ENCODE results near the gene TCFL5. TPM values are rescaled to one million over a fixed set of nuclear protein-coding genes. Genes with fewer than 3 reads are reported as not detected.
A peak's percentile ranks its signal among the peaks of the same experiment; 100 is the strongest.

Gene TCFL5
- total RNA-seq, 1 donor from 2014 or later, result 6.2 TPM

DNA sequence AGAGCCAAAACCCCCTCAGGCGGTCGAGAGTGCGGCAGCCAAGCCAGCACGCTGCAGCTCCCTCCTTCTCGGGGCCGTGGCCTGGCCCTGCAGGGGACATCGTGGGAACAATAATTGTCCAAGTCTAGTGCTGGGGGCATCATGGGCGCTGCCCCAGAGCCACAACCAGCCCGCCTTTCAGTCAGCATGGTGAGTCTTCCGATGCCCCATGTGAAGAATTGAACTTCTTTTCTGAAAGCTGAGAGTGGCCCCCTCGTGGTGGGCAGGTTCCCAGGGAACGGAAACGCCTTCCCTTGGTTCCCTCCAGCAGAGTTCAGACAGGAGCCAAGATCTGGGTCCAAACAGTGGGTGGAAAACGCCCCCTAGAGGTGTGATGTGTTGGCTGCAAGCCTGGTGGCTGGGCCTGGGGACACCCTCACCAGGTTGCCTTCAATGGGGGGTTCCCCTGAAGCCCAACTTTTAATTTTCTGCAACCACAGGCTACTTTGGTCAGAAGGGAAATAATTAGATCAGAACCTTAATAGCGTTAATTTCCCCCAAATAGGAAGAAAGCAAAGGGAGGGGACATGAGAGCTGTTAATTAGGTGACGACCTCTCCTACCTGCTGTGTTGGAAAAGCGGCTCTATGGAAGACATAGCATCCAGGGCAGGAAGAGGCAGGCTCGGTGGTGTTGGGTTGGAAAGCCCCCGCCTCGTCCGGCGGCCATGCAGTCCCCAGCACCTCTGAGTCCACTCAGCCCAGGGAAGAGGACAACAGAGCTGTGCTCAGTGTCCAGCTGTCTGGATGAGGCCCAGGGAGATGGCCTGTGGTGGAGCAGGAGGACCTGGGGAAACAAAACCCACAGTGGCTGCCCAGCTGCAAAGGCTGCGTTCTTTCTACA is 70.1 kb downstream of the TCFL5 start:
- DNase-seq, result peak; percentile 94
- H3K27me3 Mint-ChIP-seq, result no peaks in the 10 kb centered on the region
- peak overlapping the region; percentile 72 for H3K27ac Mint-ChIP-seq
- H3K4me3 Mint-ChIP-seq, result peak overlapping the region; percentile 30
- intact Hi-C loops (cut with micrococcal nuclease), result loop anchor here (1.0 to 5.0 kb wide), 8 partner anchors 123 to 554 kb away; partner anchors contain the start of genes ADRM1, CABLES2, OSBPL2 and RPS21
- peaks cover 2% of the 10 kb centered on the region for H3K36me3 Mint-ChIP-seq (ENCODE audit: low read depth)
- peaks cover 28% of the 10 kb centered on the region for H3K4me1 Mint-ChIP-seq
- no peaks in the 10 kb centered on the region for H3K9me3 Mint-ChIP-seq

Other genes starting within 250 kb of the TCFL5 start
- 57.8 and 67.3 TPM in 2 replicates for gene SLCO4A1, start 219.3 kb downstream of the TCFL5 start, total RNA-seq
- gene NTSR1, start 153.0 kb downstream of the TCFL5 start, total RNA-seq, result not detected in 2 replicates
- 19.4 and 19.6 TPM in 2 replicates for gene MRGBP, start 65.3 kb downstream of the TCFL5 start, total RNA-seq
- 49.1 and 54.6 TPM in 2 replicates for gene OGFR, start 57.0 kb downstream of the TCFL5 start, total RNA-seq
- gene COL9A3, start 44.8 kb downstream of the TCFL5 start, total RNA-seq, result 0.47 TPM in 1 of 2 replicates, not detected in the other
- gene DIDO1, start 64.7 kb upstream of the TCFL5 start, total RNA-seq, result 58.5 and 61.2 TPM in 2 replicates
- gene GID8, start 76.3 kb upstream of the TCFL5 start, total RNA-seq, result 50.0 and 58.0 TPM in 2 replicates
- gene SLC17A9, start 90.9 kb upstream of the TCFL5 start, total RNA-seq, result 13.0 and 14.0 TPM in 2 replicates
- gene BHLHE23, start 145.1 kb upstream of the TCFL5 start, total RNA-seq, result not detected in 2 replicates